NCI-H187 treated with DMSO at 0.1 percent for 48 hours (cell line): ENCODE data around the gene SLCO2A1.

Experiments
- DNase-seq: peaks from one replicate; lab custom pipeline; 2025; lab: John Stamatoyannopoulos, UW

Gene SLCO2A1

GRCh38 chr3:134060561-134061385 lies 31.0 kb upstream of the SLCO2A1 start:
- DNase-seq = no peak

GRCh38 chr3:134059671-134060560 lies 30.2 kb upstream of the SLCO2A1 start:
- DNase-seq = no peak

DNA sequence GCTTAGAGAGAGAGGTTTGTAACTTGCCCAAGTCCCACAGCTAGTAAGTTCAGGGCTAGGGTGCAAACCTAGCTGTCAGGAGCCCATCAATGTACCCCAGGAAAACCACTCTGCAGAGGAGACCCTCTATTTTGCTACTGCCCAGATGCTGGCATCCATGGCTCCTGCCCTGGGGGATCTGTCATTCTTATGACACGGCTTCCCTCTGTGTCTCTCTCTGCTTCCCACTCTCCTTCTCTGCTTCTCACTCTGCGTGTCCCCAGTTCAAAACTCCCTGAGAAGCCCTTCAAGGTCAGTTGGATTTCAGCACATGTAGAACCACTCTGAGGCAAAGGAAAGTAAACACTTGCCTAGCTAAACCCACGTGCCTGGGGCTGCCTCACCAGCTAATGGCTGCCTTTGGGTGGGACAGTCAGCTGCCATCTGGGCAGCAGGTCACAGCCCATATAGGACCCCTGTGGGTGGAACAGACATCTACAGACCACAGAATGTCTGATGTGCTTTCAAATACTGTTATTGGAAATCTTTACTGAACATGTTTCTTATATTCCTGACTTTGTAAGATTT lies 29.4 kb upstream of the SLCO2A1 start:
- DNase-seq = no peak

GRCh38 chr3:134057654-134058110 lies 28.0 kb upstream of the SLCO2A1 start:
- DNase-seq = no peak

GRCh38 chr3:134057006-134057653 lies 27.4 kb upstream of the SLCO2A1 start:
- DNase-seq = no peak

DNA sequence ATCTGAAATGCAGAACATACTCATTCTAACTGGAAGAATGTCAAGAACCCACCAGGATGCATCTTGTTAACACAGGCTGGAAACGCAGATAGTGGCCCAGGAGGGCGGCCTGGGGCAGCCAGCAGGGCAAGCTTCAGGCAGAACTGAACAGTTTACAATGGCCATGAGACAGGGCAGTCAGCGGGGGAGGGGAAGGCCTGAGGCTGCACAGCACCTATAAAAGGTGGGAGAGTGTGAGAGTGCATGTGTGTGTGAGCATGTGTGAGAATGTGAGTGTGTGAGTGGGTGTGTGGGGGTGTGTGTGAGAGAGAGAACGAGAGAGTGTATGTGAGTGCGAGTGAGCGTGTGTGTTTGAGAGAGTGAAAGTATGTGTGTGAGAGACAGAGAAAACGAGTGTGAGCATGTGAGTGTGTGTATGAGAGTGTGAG lies 26.8 kb upstream of the SLCO2A1 start:
- DNase-seq = no peak

DNA sequence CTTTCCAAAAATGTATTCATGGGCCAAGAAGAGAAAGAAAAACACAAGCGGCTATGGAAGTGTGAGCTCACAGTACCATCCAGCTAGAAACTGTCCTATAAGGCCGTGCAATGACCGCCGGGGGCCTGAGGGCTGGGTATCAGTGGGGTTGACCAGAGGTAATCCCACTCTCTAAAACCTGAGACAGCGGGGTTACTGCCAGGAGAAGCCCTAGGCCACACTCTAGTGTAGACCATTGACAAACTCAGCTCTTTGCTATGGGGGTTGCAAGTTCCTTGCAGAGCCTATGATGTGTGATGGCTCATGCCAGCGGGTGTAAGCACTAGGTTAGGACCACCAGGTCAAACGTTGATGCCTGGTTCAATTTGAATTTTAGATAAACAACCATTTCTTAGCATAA lies 25.9 kb upstream of the SLCO2A1 start:
- no peak for DNase-seq

- no peak for DNase-seq
These were observed 25.2 kb upstream of the SLCO2A1 start for GRCh38 chr3:134054881-134055280.

DNA sequence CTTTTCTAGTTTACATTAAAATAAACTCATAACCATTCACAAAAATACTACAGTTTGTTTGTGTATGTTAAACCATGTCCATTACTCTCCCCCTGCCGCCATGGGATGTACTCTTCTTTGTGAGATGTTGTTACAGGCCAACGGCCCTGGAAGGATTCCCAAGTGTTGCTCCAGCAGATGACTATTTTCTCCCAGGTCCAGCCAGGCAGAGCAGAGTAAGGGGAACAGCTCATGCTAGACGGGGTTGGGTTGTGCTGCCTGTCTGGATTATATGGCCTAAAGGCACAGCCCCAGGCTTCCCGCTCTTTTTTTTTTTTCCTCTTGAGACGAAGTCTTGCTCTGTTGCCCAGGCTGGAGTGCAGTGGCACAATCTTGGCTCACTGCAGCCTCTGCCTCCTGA lies 24.5 kb upstream of the SLCO2A1 start:
- no peak for DNase-seq

GRCh38 chr3:134052370-134052769 lies 22.6 kb upstream of the SLCO2A1 start:
- no peak for DNase-seq

GRCh38 chr3:134049676-134050075 lies 20.0 kb upstream of the SLCO2A1 start:
- DNase-seq = no peak

DNA sequence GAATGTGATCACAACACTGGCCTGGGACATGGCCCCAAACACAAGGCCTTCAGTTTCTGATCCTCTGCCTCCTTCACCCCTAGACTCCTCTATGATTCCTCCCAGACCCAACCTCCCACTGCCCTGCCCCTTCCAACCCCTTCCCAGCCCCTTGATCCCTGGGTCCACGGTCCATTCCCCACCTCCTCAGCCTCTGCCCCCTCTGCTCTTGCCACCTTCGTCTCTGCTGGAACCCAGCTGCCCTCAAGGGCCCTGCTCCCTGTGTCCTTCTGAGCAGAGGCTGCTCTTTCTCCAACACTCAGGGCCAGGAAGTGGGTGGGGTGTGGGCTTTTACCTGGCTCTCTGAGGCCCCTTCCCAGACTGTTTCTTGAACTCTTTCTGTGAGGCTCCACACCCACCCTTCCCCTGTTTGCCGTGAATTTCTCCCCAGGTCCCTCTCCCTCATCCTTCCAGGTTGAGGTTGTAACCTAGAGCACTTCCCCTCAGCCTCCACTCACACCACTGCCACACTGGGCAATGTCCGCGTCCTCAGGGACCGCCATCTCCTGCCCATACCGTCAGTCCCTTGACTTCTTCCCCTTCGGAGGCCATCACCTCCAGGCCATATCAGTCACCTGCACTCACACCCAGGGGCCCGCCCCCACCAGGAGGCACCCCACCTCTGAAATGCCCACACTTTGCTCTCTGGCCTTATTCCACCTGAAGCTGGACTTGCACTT lies 18.7 kb upstream of the SLCO2A1 start:
- DNase-seq = no peak

DNA sequence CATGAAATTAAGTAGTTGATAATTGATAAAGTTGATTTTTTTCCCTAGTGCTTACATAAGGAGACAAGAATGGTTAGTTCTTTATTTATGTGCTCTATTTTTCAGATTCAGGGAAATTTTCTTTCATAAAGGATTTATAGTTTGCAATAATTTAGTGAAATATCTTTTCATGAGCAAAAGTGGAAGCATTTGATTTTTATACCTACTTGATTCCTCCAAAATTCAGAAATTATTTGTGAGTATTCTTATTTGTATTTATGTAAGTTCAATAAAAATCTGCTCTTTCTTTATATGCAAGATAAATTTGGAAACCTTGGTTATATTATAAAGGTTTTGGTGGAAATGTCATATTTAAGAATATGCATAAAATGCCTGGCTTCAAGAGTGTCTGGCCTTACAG lies 14.7 kb upstream of the SLCO2A1 start:
- DNase-seq = no peak

GRCh38 chr3:134040066-134040465 lies 10.3 kb upstream of the SLCO2A1 start:
- no peak for DNase-seq

GRCh38 chr3:134039161-134039862 lies 9.6 kb upstream of the SLCO2A1 start:
- DNase-seq = no peak

- DNase-seq = no peak
These were observed 9.0 kb upstream of the SLCO2A1 start for GRCh38 chr3:134038716-134039115.

DNA sequence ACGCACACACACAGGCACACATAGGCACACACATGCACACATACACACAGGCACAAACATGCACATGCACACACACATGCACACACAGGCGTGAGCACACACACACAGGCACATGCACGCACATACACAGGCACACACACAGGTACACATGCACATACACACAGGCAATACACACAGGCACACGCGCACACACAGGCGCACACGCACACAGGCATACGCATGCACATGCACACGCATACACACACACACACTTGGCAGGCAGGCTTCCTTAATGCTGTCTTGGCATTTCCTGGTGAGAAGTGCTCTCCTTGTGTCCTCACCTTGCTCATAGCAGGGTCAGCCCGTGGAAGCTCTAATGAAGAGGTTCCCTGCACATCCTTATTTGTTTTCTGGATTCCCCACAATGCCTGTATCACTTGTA lies 8.4 kb upstream of the SLCO2A1 start:
- no peak for DNase-seq

GRCh38 chr3:134037168-134037567 lies 7.4 kb upstream of the SLCO2A1 start:
- no peak for DNase-seq

DNA sequence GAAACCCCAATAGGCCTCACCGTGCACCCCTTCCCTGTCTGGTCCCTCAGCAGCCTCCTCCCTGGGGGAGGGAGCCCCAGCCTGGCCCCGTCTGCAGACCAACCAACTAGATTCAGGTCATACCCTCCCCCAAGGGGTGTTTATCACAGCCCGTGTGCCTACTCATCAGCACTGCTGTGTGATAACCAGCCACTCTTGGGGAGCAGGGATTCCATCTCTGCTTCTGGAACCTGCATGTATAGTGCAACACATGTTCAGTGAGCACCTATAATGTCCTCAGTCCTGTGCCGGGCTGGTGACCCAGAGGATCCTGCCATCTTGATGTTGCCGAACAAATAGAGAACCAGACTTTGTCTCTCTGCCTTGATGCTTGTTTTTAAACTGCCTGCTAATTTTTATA lies 6.6 kb upstream of the SLCO2A1 start:
- no peak for DNase-seq

DNA sequence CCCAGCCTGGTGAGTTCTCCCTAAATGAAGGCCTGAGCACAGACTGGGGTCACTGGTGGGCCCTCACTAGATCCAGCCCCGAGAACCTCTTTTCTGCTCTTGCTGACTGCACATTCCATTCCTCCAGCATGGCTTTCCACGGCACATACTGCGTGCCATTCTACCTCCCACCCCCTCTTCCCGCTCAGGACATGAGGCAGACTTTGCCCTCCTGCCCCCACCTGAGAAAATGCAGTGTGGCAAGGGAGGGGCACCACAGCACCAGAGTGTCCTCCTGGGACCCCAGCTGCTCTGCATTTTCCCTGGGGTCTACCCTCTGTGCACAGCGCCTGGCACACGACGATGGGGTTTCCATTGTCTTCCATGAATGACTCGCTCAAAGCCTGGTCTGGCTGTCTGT lies 6.1 kb upstream of the SLCO2A1 start:
- no peak for DNase-seq
